T-helper 2 cell (primary cell): ENCODE measurements around the gene PDE4D.

Experiments used
- DNase-seq, 5 experiments: peaks; one replicate each; pipeline versions ENCODE4 v3.0.0 to v3.0.0-alpha.2; 2012 to 2022

Gene PDE4D

DNA sequence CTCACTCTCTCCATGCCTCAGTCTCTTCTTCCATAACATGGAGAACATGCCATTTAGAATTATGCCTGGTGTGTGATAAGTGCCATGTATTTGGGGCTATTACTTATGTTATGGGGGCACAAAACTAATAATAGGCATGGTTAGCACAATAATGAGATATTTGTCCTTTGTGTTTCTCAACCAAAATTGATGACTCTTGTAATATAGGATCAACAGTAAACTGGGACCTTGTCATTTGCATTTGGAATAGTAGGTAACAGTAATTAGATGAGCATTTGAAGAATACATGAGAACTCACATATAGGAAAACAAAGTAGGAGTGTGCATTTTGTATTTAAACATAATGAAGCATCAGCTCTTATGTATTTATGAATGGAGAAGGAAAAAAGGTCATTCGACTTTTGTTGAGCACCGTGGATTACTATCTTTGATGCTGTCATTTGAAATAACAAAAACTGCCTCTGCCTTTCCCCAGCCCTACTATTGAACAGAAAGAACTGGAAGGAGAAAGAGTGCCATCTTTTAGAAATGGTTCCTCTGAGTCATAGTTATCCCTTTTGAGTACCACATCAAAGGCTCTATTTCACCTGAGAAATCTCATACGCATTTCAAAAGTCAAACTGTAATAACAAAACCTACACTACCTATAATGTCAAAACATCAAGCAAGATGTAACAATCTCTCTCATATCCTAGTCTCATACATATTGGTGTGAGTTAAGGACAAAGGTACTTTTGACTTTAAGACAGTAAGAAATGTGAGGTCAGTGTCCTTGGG is 655.2 kb downstream of the PDE4D start:
- DNase-seq: peak in 1 of 5 experiments; percentile 70

- DNase-seq: no peak
Observed at GRCh38 chr5:59236986-59237385, 656.5 kb downstream of the PDE4D start.

GRCh38 chr5:59236448-59236847 is 657.1 kb downstream of the PDE4D start:
- no peak for DNase-seq

DNA sequence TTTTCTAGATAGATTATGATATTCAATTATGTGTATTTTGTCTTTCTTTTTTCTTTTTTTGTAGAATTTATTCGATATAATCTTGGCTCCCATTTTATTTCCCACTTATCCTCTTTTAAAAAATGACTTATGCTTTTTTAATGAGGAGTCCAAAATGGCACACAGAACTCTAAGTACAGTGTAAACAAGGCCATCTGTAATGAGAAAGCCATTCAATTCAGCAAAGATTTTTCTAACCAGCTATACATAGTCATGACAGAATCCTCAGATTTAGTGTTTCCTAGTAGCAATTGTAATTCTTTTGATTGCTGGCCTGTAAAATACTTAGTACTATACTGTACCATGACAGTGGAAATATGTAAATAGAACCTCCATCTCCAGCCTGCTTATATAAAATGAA is 659.3 kb downstream of the PDE4D start:
- no peak for DNase-seq

DNA sequence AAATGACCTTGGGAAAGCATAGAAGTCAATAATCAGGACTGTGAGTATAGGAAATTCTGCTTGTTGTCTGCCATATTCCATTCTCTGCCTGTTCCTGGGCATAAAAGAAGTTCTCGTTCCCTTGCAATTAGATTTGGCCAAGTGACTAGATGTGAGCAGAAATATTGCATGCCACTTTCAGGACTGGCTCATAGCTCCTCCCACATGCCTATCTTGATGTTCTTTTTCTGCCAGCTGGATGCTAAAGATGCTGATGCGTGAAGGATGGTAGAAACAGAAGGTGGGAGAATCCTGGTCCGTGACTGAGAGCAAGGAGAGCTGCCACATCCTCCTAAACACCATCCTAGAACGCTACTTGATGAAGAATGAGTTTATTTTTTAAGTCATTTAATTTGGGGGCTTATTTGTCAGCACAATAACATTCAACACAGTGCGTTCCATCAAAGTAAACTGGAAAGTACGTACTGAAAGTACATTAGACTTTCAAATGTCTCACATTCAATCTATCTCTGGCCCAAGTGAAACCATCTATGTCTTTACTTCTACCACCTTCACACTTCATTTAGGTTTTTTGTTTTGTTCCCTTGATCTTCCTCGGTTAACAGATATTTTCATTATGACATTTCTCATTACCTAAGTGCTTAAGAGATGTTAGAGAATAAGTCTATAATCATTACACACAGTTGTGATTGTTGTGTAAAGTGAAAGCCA is 662.1 kb downstream of the PDE4D start:
- no peak for DNase-seq

GRCh38 chr5:59222687-59223511 is 670.6 kb downstream of the PDE4D start:
- no peak for DNase-seq

GRCh38 chr5:59221769-59222168 is 671.8 kb downstream of the PDE4D start:
- no peak for DNase-seq

GRCh38 chr5:59218424-59219045 is 675.0 kb downstream of the PDE4D start:
- DNase-seq: no peak

DNA sequence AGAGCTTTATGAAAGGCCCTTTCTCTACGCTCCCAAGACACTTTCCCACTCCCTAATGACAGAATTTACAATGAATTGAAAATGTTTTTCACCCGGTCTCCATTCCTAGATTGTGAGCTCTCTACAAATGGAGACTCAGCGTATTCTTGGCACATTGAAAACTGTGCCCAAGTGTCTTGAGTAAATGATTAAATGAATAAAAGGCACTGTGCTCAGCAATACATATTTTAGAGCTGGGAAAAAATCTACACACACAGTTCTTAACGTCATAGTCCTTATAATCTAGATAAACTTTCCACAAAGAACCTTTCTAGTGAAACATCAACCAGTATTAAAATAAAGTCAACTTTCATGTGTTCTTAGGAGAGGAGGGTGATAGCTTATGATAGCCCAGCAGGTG is 676.7 kb downstream of the PDE4D start:
- DNase-seq: no peak

DNA sequence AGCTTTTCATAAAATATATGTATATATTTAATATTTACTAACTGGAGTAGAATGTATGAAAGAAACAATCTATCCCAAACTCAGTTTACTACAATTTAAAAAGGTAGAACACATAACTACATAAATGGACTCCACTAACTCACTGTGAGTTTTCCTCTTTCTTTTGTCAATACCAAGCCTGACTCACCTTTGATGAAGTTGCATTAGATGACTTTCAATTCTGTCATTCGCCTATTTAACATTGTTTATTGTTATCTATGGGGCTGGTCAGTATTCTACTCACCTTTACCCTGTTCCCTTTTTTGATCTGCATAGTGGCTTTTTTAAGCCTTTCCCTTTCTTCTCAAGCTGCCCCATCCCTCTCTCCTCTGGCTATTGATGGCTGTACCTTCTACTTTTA is 680.9 kb downstream of the PDE4D start:
- DNase-seq: no peak

- no peak for DNase-seq
Observed at GRCh38 chr5:59209758-59210359, 683.7 kb downstream of the PDE4D start.

GRCh38 chr5:59208474-59208873 is 685.1 kb downstream of the PDE4D start:
- no peak for DNase-seq

DNA sequence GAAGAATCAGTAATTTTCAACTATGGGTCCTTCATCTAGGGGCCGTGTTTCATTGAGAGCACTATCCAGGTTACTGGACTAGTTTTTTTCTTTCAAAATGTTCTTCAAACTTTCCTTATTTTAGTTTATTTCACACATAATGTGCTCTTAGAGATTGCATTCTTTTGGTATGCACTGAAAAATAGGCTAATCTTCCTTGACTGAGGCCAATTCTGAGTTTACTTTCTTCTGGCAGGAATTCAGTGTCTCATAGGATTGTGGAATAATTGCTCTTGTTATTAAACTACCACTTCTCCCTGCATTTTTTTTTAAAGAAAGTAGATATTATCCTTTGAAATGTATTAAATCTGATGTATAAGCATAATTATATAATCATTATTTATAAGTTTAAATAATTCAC is 686.1 kb downstream of the PDE4D start:
- no peak for DNase-seq

GRCh38 chr5:59206132-59206581 is 687.4 kb downstream of the PDE4D start:
- no peak for DNase-seq

DNA sequence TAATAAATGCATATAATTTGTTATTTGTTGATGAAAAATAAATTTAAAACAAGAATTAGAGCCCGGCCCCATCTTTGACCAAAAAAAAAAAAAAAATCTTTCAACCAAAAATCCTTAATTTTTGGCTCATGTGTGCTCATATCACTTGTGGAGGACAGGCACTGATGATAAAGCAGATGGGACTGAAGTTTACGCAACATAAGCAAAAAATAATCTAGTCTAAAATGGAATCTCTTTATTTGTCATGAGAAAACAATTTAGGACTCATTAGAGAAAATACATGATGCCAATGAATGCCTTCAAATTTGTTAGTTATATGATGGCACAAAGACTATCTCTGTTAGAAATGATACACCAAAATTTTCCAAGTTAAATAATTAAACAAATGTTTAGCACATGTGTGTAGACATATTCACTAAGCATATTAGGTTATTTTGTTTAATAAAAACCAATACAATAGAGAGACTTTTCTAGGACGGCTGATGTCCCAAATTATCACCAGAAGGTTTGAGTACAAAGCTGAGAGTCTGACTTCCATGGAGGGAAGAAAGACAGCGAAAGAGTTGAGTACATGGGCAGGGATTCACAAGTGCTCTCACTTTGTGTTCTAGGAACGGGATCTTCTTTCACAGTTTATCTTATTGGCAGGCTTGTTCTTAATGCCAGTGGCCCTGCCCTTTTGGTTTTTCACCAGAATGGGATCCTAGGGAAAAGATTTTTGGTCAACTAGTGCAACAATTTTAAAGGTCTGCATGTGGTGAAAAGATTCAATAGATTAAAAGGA is 689.2 kb downstream of the PDE4D start:
- DNase-seq: no peak

GRCh38 chr5:59199868-59200267 is 693.7 kb downstream of the PDE4D start:
- DNase-seq: no peak

GRCh38 chr5:59198832-59199231 is 694.7 kb downstream of the PDE4D start:
- DNase-seq: no peak

DNA sequence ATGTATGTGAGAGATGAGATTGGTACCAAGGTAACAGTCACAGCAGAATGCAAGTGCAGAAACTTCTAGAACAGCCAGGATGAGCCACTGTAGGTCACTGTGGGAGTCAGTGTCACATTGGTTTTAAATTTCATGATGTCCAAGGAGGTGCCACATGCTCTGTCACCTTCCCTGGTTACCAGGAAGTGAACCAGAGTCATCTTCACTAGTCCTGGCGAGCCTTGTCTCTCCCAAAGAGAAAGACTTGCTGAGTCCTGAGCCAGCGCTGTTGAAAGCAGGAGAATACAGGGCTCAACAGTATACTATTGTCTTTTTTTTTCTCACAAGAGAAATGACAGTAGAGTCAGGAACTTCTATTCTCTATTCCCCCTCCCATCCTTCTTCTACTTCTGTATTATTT is 695.2 kb downstream of the PDE4D start:
- no peak for DNase-seq

DNA sequence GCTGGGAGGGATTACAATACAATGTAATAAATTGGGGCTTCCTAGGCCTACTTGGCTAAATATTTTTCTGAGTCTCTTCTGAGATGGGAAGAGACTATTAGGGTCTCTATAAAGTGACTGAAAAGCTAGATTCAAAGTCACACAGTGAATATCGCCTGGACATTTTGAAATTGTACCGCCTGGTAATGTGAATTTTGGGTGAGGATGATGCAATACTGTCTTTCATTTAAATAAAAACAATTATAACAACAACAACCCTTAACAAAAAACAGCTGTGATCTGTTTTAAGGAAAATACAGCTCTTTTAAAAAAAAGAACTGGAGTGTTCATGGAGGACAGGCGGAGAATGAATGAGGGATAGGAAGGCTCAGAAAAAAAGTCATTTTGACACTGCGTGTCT is 695.6 kb downstream of the PDE4D start:
- DNase-seq: no peak

GRCh38 chr5:59193616-59194319 is 699.8 kb downstream of the PDE4D start:
- no peak for DNase-seq

DNA sequence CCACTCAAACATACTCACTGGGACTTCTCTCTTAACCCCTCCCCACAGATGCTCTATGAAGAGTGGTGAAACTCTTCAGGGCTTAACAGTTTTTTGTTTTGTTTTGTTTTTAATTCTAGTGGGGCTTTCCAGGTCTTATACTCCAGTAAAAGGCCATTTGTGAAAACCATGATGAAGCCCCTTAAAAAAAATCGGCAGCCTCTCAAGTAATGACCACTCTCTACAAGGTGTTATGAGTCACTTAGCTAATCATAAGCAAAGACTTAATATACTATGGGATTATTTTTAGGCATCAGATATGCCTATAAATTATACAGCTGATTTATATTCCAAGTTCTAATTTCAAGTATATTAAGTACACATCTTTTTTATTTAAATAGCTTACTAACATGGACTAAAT is 702.8 kb downstream of the PDE4D start:
- no peak for DNase-seq
